Vagina (tissue), 2 donors: ENCODE results near the gene WTAP.

Experiments
- CTCF ChIP-seq, 3 experiments: fragments of 450-650 bp in 2 of 3; fragments of 200-600 bp in 1 of 3; sonication (generic) in 1 of 3; IDR thresholded peaks; one replicate each; pipeline ENCODE4 v1.5.1; 2017 to 2019; ENCODE audit warnings: antibody characterized with exemption in 3 of 3, mild to moderate bottlenecking in 2 of 3, moderate library complexity in 2 of 3
- POLR2A ChIP-seq, 2 donors: fragments of 450-650 bp; IDR thresholded peaks; one replicate each; pipeline ENCODE4 v1.6.1; 2017; ENCODE audit warnings: antibody characterized with exemption in 2 of 2, mild to moderate bottlenecking in 2 of 2, moderate library complexity in 2 of 2
- POLR2AphosphoS5 ChIP-seq, 2 donors: sonication (generic); formaldehyde crosslinking; IDR thresholded peaks; one replicate each; pipeline ENCODE4 v1.9.0; 2017; ENCODE audit warnings: antibody characterized with exemption in 2 of 2, mild to moderate bottlenecking in 2 of 2, low read depth in 1 of 2; ENCODE audit not compliant: insufficient read depth in 1 of 2

GRCh38 chr6:159689001-159689400 lies 38.3 kb upstream of the WTAP start:
- TF ChIP-seq CTCF (IDR thresholded peaks at IDR 0.05) (no peak), POLR2A (IDR thresholded peaks at IDR 0.05) (no peak), POLR2AphosphoS5 (IDR thresholded peaks at IDR 0.05; ENCODE audit: insufficient read depth in 1 of 2, low read depth in 1 of 2) (no peak)
